ENCODE measurements around the gene HOXC11.

The HOXC11 gene

DNA sequence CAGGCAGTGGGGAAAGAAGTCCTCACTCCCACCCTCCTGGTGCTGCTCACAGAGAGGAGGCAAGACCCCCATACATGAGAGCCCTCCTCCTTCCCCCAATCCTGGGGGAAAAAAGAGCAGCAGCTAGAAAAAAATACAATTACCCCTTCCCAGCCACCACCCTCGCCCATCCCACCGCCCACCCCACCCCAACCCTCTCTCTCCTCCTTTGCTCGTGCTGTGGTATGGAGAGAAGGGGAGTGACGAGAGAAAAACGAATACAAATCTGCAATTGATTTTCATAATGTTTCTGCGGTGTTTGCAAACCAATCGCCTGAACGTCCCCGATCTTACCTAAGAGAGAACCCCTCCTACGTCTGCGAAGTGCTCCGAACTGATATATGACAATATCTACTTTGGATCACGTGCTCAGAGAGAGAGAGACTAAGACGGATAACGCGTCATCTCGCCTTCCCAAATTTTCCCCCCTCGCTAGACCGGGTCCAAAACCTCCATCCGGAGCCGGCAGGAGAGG lies at the start of gene HOXC11:
Gene HOXC11, plus strand, starts transcription at position 405 of the 514 bp plus-strand sequence. CDS start 116 bp downstream, outside the sequence.
- no peak for DNase-seq

GRCh38 chr12:53924521-53925405 lies 48.2 kb upstream of the HOXC11 start:
- peak; percentile 20 for DNase-seq

- DNase-seq, result no peak
These were observed 45.5 kb upstream of the HOXC11 start for GRCh38 chr12:53927220-53928029.

GRCh38 chr12:53928054-53928835 lies 44.7 kb upstream of the HOXC11 start:
- no peak for DNase-seq

GRCh38 chr12:53929527-53929926 lies 43.4 kb upstream of the HOXC11 start:
- no peak for DNase-seq

- DNase-seq, result no peak
These were observed 42.2 kb upstream of the HOXC11 start for GRCh38 chr12:53930591-53931255.

DNA sequence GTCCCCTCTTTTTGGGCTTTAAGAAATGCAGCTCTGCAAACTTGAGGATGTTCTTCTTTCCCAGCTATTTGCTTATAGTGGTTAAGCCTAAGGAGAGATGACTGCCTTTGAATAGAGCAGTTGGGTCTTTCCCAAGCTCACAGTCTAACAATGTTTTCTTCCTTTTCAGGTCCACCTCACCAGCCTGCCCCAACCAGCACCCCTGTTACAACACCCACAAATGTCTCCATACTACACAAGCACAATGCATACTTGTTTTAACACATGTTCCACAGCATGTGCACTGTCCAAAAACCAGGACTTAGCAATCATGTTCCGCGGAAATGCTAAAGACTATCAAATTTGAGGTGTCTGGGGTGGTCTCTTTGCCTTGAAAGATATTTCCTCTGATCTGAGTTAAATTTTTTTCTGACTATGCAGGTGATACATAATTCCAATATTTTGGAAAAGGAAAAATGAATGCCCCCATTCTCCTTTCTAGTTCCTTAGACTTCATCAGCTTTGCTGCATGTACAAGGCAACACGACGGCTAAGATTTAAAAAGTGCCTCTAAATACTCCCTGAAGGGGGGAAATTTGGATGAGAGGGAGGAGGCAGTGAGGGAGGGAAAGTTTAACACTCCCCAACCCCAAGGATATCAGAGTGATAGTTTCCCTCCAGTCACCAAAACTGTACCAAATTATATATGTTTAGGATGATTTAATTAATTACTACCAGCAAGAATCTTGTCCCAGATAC lies 40.9 kb upstream of the HOXC11 start:
- DNase-seq, result no peak

DNA sequence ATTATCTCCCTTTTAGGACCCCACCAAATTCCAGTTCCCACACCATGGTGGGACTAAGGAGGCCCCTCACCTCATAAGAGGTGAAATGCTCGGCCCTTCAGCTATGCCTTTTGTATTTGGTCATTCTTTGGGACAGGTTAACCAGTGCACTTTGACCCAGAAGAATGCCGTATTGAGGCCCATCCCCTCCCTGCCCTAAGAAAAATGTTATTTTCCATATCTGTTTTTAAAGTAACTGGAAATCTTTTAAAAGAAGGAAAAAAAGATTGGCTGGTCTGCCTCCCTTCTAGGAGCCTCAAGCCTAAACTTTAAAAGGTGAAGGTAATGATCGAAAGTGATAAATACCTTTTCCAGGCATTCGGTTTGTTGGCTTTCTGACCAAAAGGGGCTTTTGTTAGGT lies 40.0 kb upstream of the HOXC11 start:
- no peak for DNase-seq

DNA sequence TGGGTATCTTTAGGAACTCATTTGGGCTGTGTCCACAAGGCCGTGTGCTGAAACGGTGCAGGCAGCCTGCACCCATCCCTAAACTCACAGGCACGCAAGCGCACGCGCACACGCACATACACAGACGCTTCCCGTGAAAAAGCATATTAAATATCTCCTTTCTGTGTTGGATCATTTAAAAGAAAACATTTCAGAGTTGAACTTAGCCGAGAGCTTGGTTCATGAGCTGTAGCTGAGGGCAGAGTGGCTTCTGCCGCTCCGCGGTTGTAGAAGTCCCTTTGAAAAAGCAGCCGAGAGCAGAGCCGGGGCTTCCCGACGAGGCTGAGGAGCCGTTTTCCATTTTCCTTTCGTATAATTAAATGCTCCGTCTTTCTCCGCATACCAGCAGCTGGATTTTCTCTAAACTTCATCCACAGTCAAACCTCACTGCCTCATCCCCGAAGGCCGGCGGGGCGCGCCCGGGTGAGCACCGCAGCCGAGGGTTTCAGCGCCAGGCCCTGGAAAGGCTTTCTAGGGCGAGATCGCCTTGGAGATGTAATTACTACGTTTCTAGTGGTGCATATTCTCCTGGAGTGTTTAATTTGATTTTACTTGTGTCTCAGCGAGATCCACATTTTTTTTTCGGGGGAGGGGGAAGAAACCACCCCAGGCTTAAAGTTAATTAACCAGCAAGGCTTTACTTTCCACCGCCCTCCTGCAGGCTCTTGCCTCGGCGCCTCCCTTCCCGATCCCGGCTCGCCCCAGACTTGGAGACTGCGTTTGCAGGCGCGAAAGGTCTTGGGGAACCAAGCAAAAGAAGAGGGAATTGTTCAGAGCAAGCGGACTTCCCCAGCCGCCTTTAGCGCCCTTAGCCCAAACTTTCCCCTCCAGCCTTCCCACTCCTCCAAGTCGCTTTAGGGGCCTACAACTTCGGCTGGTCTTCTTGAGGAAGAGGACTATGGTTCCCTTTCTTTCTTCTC lies 37.3 kb upstream of the HOXC11 start:
- DNase-seq, result no peak

DNA sequence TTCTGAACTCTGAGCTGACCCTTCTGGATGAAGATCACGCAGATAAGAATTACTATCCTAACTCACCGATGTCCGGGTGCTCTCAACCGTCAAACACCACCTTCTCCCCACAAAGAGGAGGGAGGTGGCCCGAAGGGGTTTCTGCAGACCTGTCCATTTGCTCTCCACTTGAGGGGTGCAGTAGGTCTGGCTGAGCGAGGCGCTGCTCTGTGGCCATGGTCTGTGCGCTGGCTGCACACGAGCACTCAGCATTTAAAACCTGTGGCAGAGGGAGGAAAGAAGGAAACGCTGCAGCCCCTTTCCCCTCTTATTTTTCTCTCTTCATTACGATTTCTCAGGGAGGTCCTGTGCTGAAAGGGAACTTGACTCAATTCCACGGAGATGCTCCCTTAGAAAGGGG lies 35.8 kb upstream of the HOXC11 start:
- no peak for DNase-seq

- DNase-seq, result no peak
These were observed 35.2 kb upstream of the HOXC11 start for GRCh38 chr12:53937596-53938325.

DNA sequence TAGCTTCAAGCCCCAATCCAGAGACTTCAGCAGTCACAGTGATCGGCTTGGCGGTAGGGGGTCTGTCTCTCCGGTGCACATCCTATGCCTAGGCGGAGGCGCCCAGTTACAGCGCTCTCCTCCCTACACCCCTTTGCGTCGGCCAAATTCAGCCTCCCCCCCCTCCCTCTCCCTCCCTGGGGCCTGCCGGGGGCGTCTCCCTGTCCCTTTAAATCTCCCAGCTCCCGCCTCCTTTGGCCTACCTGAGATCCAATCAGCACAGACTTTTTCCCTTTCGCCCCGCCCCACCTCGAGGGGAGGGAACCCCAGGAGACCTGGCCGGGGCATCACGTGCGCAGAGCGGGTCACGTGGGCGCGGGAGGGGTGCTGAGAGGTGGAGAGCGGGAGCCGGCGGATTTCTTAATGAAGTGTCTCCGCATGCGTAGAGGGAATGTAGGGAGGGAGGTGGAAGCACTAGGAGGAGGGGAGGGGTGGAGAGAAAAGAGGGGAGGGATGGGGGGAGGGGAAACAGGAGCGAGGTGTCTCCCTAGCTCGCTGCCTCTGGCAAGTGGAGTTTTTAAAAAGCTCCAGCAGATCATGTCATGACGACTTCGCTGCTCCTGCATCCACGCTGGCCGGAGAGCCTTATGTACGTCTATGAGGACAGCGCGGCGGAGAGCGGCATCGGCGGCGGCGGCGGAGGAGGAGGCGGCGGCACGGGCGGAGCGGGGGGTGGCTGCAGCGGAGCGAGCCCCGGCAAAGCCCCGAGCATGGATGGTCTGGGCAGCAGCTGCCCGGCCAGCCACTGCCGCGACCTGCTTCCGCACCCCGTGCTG lies 34.4 kb upstream of the HOXC11 start, which contains the start of gene HOXC13:
Gene HOXC13, plus strand, starts transcription at position 506 of the 815 bp plus-strand sequence. Its CDS starts 76 bp downstream, at position 582.
- DNase-seq, result peak; percentile 40

DNA sequence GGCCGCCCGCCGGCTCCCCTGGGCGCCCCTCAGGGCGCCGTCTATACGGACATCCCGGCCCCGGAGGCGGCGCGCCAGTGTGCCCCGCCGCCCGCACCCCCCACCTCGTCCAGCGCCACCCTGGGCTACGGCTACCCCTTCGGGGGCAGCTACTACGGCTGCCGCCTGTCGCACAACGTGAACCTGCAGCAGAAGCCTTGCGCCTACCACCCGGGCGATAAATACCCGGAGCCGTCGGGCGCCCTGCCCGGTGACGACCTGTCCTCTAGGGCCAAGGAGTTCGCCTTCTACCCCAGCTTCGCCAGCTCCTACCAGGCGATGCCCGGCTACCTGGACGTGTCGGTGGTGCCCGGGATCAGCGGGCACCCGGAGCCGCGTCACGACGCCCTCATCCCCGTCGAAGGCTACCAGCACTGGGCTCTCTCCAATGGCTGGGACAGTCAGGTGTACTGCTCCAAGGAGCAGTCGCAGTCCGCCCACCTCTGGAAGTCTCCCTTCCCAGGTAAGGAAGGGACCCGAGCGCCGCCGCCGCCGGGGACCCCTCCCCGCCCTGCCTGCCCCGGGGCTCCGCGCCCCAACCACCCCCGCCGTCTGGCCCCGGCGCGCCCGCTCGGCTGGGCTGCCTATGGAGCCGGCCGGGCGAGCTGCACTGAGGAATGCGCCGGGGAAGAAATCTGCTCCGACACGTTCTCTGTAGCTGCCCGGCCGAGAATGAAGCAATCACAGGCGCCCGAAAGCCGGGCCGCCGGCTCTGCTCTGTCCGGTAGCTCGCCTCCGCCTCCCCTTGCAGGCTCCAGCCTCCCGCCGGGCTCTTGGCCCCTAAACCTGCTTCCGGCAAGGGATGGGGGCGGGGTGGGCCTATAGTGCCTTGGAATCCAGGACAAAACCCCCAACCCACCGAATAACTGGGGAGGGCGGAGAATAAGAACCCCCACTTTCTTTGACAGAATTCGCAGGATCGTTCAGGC lies 33.5 kb upstream of the HOXC11 start:
- DNase-seq, result no peak

GRCh38 chr12:53940443-53941014 lies 32.4 kb upstream of the HOXC11 start:
- DNase-seq, result no peak

DNA sequence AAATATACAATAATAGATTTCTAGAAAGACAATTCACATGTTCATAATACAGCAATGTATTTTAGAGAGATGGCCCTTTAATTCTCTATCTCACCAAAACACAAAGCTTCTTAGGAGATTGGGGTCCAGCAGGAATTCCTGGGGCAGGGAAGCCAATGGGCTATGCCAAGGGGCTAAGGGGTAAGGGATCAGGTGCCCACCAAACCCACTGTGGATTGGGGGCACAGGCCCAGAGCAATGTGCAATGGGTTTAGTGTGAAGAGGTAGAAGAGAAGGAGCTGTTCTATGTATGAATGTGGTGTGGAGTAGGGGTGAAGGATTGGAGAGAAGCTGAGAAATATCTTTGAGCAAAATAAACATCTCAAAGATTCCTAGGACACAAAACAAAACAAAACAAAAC lies 31.7 kb upstream of the HOXC11 start:
- no peak for DNase-seq

GRCh38 chr12:53941750-53942149 lies 31.2 kb upstream of the HOXC11 start:
- DNase-seq, result no peak

DNA sequence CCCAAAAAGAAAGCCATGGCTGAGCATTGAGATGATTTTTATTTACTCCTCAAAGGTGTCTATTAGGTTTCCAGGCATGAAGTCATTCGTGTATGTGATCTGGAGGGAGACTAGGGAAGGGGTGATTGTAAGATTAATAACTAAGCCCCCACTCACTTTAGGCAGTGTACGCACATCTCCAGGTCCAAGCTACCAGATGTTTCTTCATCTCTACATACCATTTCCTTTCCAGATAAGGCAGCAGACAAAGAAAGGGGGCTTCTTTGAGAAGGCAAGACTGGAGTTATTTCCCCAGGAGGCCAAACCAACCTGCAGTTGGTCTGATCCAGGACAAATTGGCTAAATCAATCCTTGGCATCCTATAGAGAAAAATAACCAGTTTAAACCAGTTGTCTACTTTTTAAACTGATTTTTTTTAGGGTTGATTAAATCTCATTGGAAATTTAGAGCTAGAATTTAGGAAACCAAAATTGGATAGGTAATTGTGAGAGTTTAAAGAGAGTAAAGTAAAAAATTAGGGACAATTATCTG lies 30.4 kb upstream of the HOXC11 start:
- no peak for DNase-seq

Measured in RPMI8226 (cell line).